GM18873 (cell line): ENCODE results near the gene RNF44.

ENCODE experiments used
- ATAC-seq: cut with Tn5 transposase; IDR thresholded peaks from one replicate; pipeline ENCODE4 v1.9.1; 2021; ENCODE audit warnings: mild to moderate bottlenecking, moderate library complexity, moderate number of reproducible peaks; ENCODE audit not compliant: unreplicated experiment, low FRiP score

RNF44 gene

DNA sequence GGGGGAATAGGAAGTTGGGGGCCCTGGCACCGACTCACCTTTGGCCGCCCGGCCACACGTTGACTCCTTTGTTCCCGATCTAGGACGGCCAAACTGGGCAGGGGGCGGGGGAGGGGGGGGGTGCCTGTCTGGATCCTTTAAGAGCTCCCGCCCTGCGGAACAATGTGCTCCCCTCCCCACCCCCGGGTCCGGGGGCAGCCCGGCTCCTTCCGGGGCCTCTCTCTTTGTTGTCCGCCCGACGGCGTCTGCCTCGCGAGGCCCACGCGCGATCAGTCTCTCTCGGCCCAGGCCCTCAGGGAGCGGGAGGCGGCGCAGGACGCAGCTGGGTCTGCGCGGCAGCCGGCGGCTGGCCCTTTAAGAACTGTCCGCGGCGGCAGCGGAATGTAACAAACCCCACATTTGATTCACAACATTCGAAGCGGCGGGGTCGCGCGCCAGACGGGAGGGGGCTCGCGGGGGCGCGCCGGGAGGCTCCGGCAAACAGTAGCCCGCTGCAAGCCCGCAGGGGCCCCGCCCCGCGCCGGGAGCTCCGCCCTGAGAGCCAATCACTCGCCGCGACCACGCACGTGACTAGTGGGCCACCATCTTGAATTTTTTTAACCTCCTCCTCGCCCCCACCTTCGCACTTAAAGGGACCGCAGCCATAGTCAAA, at the start of gene RNF44:
Gene RNF44, minus strand, starts transcription at position 501 of the 652 bp plus-strand sequence. CDS start 4,930 bp downstream, outside the sequence.
- peak; percentile 47 for ATAC-seq

DNA sequence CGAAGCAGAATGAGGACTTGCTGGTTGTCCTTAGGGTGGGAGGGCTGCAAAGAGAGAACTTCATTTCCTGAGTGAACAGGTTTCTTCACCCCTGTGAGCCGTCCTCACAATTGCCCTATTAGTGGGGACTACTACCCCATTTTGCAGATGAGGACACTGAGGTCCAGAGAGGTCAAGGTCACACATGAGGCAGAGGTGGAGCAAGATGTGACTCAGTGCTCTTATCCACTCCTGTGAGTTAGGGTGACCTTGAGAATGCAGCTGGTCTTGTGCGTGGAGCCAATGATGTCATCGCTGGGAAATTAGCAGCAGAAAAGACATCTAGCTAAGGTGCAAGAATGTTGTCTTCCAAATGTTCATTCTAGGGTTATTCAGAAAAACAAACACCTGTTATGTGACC, 45.9 kb upstream of the RNF44 start:
- no peak for ATAC-seq

DNA sequence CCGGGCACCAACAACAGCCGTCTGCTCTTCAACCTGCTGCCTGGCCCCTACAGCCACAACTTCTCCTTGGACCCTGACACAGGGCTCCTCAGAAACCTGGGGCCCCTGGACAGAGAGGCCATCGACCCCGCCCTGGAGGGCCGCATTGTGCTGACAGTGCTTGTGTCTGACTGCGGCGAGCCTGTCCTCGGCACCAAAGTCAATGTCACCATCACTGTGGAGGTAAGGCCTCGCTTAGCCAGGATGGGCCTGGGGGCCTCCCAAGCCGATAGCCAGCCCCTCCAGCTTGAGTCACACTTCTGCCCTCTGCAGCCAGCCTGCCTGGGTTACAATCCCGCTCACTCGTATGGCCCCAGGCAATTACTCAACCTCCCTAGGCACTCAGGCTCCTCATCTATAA, 44.2 kb upstream of the RNF44 start:
- no peak for ATAC-seq

DNA sequence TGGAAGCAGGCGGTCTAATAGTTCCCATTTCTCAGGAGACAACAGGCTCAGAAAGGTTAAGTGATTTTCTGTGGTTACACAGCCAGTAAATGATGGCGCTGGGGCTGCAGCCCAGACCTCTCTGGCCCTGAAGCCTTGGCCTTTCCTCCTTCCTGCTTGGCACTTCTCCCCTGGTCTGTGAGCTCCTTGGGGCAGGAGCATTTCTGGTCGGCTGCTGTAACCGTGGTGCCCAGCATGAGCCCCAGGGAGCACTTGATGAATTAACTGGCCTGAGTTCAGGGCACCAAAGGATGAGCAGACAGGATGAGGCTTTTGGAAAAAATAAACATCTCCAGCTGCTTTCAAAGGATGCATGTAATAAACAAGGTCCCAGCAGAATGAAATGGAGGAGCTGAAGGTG, 42.1 kb upstream of the RNF44 start:
- ATAC-seq, result no peak

DNA sequence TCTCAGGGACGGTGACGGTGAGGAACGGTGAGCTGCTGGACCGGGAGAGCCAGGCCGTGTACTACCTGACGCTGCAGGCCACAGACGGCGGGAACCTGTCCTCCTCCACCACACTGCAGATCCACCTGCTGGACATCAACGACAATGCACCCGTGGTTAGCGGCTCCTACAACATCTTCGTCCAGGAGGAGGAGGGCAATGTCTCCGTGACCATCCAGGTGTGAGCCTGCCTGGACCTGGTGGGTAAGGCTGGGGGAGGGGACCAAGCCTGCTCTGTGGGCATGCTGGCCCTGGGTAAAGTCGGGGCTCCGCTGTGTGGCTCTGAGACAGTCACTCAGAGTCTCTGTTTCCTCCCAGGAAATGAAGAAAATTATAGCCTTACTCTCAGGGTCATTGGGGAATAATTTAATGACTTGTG, 41.2 kb upstream of the RNF44 start:
- ATAC-seq, result no peak

- ATAC-seq, result no peak
Observed at GRCh38 chr5:176577312-176578176, 40.3 kb upstream of the RNF44 start.

DNA sequence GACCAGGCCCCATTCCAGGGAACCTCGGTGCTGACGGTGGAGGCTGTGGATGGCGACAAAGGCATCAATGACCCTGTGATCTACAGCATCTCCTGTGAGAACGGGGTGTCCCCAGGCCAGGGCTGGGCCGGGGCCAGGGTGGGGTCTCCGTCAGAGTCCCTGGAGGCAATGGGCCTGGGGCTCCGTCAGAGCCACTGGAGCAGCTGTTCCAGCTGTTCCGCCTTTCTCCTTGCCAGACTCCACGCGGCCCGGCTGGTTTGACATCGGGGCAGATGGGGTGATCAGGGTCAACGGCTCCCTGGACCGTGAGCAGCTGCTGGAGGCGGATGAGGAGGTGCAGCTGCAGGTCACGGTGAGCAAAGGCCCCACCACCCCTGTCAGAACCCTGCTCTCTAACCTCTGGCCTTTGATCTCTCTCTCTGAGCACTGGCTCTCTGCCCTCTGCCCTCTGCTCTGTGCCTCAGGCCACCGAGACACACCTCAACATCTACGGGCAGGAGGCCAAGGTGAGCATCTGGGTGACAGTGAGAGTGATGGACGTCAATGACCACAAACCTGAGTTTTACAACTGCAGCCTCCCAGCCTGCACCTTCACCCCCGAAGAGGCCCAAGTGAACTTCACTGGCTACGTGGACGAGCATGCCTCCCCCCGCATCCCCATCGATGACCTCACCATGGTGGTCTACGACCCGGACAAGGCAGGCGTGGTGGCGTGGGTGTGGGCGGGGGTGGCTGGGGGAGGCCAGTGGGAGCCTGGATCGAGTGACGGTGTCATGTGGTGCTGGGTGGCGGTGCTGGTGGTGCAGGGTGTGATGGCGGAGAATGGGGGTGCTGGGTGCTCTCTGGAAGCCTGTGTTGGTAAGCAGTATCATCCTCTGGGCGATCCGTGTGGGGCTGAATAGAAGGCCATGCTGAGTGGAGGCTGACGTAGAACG, 38.6 kb upstream of the RNF44 start:
- no peak for ATAC-seq

GRCh38 chr5:176575066-176575465, 37.9 kb upstream of the RNF44 start:
- no peak for ATAC-seq

DNA sequence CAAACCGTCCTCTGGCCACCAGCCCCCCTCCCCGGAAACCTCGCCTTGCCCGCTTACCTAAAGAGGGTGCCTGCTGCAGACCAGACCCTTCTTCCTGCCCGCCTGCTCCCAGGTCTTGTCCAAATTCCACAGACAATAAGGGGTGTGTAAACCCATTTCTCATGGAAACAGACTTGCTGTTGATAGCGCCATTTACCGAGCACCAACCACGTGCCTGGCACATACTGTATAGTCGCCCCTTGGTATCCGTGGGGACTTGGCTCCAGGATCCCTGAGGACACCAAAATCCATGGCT, 37.0 kb upstream of the RNF44 start:
- no peak for ATAC-seq

GRCh38 chr5:176573564-176574296, 36.5 kb upstream of the RNF44 start:
- no peak for ATAC-seq

GRCh38 chr5:176570044-176570443, 32.8 kb upstream of the RNF44 start:
- ATAC-seq, result no peak

- no peak for ATAC-seq
Observed at GRCh38 chr5:176568657-176569056, 31.5 kb upstream of the RNF44 start.

DNA sequence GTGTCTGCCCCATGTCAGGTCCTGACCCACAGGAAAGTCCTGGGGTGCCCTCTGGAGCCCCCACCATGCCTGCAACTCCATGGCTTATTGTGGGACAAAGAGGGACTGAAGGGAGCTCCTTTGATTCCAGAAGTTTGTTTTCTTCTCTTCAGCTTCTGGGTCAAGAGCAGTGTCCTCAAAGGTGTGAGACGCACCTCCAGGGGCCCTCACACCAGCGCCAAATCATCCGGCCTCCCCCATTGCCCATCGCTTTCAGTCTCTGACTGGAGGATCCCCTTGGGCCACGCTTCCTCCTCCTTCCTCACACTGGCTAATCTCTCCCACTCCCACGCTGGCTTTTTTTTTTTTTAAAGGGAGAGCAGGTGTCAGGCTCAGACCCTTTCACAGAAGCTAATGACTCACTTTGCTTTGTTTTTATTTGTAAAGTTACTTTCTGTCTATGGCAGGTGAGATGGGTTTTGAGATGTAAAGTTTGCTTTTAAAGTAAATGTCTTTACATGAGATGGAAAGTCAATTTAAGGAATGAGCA, 28.6 kb upstream of the RNF44 start:
- ATAC-seq, result no peak

DNA sequence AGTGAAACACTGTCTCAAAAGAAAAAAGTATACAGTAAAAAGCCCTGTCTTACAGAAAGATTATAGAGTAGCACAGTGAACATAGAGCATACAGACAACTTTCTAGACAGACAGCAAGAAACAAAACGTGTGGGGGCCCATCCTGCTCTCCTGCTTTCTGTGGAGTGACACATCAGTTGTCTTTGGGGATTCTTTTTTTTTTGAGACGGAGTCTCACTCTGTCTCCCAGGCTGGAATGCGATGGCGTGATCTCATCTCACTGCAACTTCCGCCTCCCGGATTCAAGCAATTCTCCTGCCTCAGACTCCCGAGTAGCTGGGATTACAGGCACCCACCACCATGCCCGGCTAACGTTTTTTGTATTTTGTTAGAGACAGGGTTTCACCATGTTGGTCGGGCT, 26.8 kb upstream of the RNF44 start:
- ATAC-seq, result no peak

DNA sequence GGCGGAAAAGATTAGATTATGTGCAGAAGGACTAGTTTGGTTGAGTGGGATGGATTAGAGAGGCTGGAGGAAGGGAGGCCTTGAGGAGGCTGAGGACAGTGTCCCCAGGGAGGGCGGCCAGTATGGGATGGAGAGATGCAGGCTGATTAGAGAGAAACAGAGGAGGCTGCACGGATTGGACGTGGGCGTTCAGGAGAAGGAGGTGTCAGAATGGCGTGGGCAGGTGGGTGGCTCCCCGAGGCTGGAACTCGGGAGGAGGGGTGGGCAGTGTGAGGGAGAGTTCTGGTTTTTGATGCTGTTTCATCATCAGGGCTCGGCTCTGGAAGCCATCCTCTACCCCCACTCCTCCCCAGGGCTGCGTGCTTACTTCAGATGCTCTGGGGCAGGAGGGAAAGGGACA, 25.0 kb upstream of the RNF44 start:
- ATAC-seq, result no peak

GRCh38 chr5:176561259-176561658, 24.1 kb upstream of the RNF44 start:
- no peak for ATAC-seq

- ATAC-seq, result no peak
Observed at GRCh38 chr5:176560364-176560763, 23.2 kb upstream of the RNF44 start.

DNA sequence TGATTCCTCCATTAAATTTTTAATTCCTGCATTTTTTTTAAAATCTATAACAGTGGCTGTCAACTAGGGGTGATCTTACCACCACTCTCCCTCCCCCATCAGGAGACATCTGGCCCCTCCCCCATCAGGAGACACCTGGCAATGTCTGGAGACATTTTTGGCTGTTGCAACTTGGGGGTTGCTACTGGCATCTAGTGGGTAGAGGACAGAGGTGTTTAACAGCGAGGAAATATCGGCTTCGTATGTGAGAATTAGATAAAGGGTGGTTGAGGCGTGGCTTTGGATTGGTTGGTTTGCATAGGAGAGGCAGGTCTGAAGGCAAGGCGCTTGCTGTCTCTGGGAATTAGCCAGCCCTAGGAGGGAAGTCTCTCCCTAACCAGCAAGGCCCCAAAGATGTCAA, 22.5 kb upstream of the RNF44 start:
- no peak for ATAC-seq

GRCh38 chr5:176557846-176558245, 20.6 kb upstream of the RNF44 start:
- ATAC-seq, result no peak
